GM23338 (cell line): Measurements from ENCODE around the gene CMIP. TPM values are rescaled to one million over a fixed set of nuclear protein-coding genes. Genes with fewer than 3 reads are reported as not detected.

Source experiments
- ATAC-seq: fragments of 200-7000 bp; cut with Tn5 transposase; 3 replicates; pipeline ENCODE4 v1.9.1; 2020
- DNase-seq: peaks from one replicate; pipeline ENCODE4 v3.0.0-alpha.2; 2015; ENCODE audit warnings: low spot score
- H2AFZ ChIP-seq: fragments of 200-600 bp; sonication (generic); 2 replicates; pipeline ENCODE4 v1.8.0; 2016; ENCODE audit warnings: antibody characterized with exemption, mild to moderate bottlenecking, moderate library complexity
- H3F3A ChIP-seq: fragments of 200-600 bp; sonication (generic); replicated peaks from 2 replicates; pipeline ENCODE4 v1.8.0; 2017; ENCODE audit warnings: antibody characterized with exemption, mixed run types, low read depth
- H3K27ac ChIP-seq: fragments of 200-600 bp; sonication (generic); 2 replicates; pipeline ENCODE4 v1.6.1; 2016; ENCODE audit warnings: low read depth
- H3K27me3 ChIP-seq: fragments of 200-600 bp; sonication (generic); 2 replicates; pipeline ENCODE4 v1.8.0; 2016; ENCODE audit warnings: mild to moderate bottlenecking, mixed run types, moderate library complexity; ENCODE audit not compliant: insufficient read depth
- H3K36me3 ChIP-seq: fragments of 200-600 bp; sonication (generic); 2 replicates; pipeline ENCODE4 v1.8.0; 2016; ENCODE audit warnings: mild to moderate bottlenecking; ENCODE audit not compliant: insufficient read depth
- H3K4me1 ChIP-seq: fragments of 200-600 bp; sonication (generic); 2 replicates; pipeline ENCODE4 v1.8.0; 2016; ENCODE audit warnings: mild to moderate bottlenecking, moderate library complexity; ENCODE audit not compliant: insufficient read depth
- H3K4me2 ChIP-seq: fragments of 200-600 bp; sonication (generic); 2 replicates; pipeline ENCODE4 v1.7.1; 2017; ENCODE audit warnings: mixed run types
- H3K4me3 ChIP-seq: fragments of 200-600 bp; sonication (generic); 2 replicates; pipeline ENCODE4 v1.6.1; 2016; ENCODE audit warnings: mixed run types
- H3K79me2 ChIP-seq: fragments of 200-600 bp; sonication (generic); replicated peaks from 2 replicates; pipeline ENCODE4 v1.8.0; 2017; ENCODE audit warnings: mild to moderate bottlenecking; ENCODE audit not compliant: insufficient read depth
- H3K9me2 ChIP-seq: fragments of 200-600 bp; sonication (generic); 2 replicates; pipeline ENCODE4 v1.8.0; 2017; ENCODE audit not compliant: insufficient read depth
- H4K20me1 ChIP-seq: fragments of 200-600 bp; sonication (generic); replicated peaks from 2 replicates; pipeline ENCODE4 v1.8.0; 2017; ENCODE audit warnings: mild to moderate bottlenecking; ENCODE audit not compliant: insufficient read depth
- H3K27ac Mint-ChIP-seq: 2 replicates; pipeline ENCODE4 v1.8.0; 2020; ENCODE audit warnings: inconsistent platforms, mild to moderate bottlenecking, moderate library complexity, mixed read lengths
- H3K27me3 Mint-ChIP-seq: 3 replicates; pipeline ENCODE4 v1.8.0; 2022; ENCODE audit warnings: low read depth, mild to moderate bottlenecking, moderate library complexity, mixed read lengths, inconsistent platforms; ENCODE audit not compliant: insufficient read depth, poor library complexity
- H3K36me3 Mint-ChIP-seq: 3 replicates; pipeline ENCODE4 v1.8.0; 2021; ENCODE audit warnings: low read depth, mild to moderate bottlenecking, inconsistent platforms, moderate library complexity, mixed read lengths
- H3K4me1 Mint-ChIP-seq: 3 replicates; pipeline ENCODE4 v1.8.0; 2020; ENCODE audit warnings: mild to moderate bottlenecking, inconsistent platforms, mixed read lengths
- H3K4me3 Mint-ChIP-seq: 3 replicates; pipeline ENCODE4 v1.8.0; 2021; ENCODE audit warnings: moderate library complexity, mild to moderate bottlenecking, inconsistent platforms, mixed read lengths
- H3K9me3 Mint-ChIP-seq: 3 replicates; pipeline ENCODE4 v1.8.0; 2020; ENCODE audit warnings: moderate library complexity, mild to moderate bottlenecking, inconsistent platforms, mixed read lengths
- CREB1 ChIP-seq: fragments of 250-450 bp; sonication (Bioruptor Pico); IDR thresholded peaks from 2 replicates; pipeline ENCODE4 v1.5.0; 2020; ENCODE audit warnings: low read depth, mild to moderate bottlenecking, moderate library complexity
- EZH2 ChIP-seq: fragments of 200-600 bp; sonication (generic); IDR thresholded peaks from one replicate; pipeline ENCODE4 v1.8.0; 2017; ENCODE audit warnings: antibody characterized with exemption, mild to moderate bottlenecking, low read depth; ENCODE audit not compliant: unreplicated experiment
- JUNB ChIP-seq: IDR thresholded peaks from one replicate; pipeline ENCODE4 v1.6.1; 2016; ENCODE audit warnings: antibody characterized with exemption; ENCODE audit not compliant: unreplicated experiment
- NANOG ChIP-seq: IDR thresholded peaks from 2 replicates; pipeline ENCODE4 v1.6.1; 2016; ENCODE audit warnings: antibody characterized with exemption, borderline replicate concordance
- POLR2AphosphoS5 ChIP-seq: IDR thresholded peaks from 2 replicates; pipeline ENCODE4 v1.6.1; 2016; ENCODE audit warnings: antibody characterized with exemption, low read depth
- REST ChIP-seq: IDR thresholded peaks from one replicate; pipeline ENCODE4 v1.6.1; 2018; ENCODE audit warnings: antibody characterized with exemption; ENCODE audit not compliant: unreplicated experiment
- ZNF114 ChIP-seq: fragments of 250-450 bp; sonication (Bioruptor Pico); IDR thresholded peaks from 2 replicates; pipeline ENCODE4 v1.5.0; 2020; ENCODE audit warnings: mild to moderate bottlenecking, moderate library complexity
- ZNF331 ChIP-seq: fragments of 250-450 bp; sonication (Bioruptor Pico); IDR thresholded peaks from 2 replicates; pipeline ENCODE4 v1.5.0; 2020; ENCODE audit warnings: low read depth, mild to moderate bottlenecking, moderate library complexity
- polyA plus RNA-seq: library from polyadenylated mRNA; unstranded; fragments of >200 nt; fragmentation: Nextera tagmentation; extraction: Ambion mirVana; gene quantifications from 2 replicates; pipeline ENCODE4 v1.2.1, GENCODE V29; 2016
- total RNA-seq: library from RNA; depleted of rRNA; stranded (reverse); fragments of >200 nt; shearing (Covaris generic); gene quantifications from 2 replicates; pipeline ENCODE4 v1.2.3, GENCODE V29; 2014
- TF ChIP-seq, protein P1 (sequence below), 2 experiments: fragments of 200-600 bp in 1 of 2; sonication (generic) in 1 of 2; conservative IDR thresholded peaks; 2 replicates each; pipeline versions ENCODE4 v1.5.1 to v1.6.1; 2016 to 2017; ENCODE audit warnings: antibody characterized with exemption in 2 of 2, low read depth in 2 of 2, mild to moderate bottlenecking in 2 of 2, moderate library complexity in 1 of 2
- TF ChIP-seq, protein P2 (sequence below): IDR thresholded peaks from 2 replicates; pipeline ENCODE4 v1.6.1; 2016; ENCODE audit warnings: antibody characterized with exemption

Gene CMIP
- total and polyA plus RNA-seq, 2 experiments from 2014 or later, result 9.5 to 62.3 TPM

DNA sequence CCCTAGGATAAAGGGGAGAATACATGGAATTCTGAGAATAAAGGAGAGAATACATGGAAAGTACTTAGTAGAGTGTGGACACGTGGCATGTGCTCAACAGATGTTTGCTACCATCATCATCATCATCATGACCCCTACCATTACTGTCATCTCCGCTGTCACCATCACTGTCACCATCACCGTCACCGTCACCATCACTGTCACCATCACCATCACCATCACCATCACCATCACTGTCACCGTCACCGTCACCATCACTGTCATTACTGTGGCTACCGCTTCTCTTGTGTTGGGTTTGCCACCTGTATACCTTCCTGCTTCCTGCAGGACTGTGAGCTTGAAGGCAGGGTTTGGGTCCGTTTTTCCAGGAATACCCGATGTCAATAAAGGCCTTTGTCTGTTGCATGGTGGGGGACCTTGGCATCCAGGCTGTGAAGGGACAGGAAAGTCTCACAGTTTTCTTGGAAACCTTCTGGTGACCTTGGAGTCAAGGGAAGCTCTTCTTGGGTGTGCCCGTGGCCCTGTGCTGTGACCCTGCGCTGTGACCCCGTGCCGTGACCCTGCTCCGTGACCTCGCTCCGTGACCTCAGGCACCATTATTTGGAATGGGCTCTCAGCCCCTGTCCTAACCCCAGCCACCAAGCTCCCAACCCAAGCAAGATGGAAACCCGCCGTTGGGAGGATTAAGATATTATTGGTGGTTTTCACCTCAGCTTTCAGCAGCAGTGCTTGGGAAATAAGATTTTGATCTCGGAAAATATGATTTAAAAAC, 14.4 kb downstream of the CMIP start (continued):
- TF ChIP-seq REST (no peak), CREB1 (no peak)
- TF ChIP-seq, protein P1, sequence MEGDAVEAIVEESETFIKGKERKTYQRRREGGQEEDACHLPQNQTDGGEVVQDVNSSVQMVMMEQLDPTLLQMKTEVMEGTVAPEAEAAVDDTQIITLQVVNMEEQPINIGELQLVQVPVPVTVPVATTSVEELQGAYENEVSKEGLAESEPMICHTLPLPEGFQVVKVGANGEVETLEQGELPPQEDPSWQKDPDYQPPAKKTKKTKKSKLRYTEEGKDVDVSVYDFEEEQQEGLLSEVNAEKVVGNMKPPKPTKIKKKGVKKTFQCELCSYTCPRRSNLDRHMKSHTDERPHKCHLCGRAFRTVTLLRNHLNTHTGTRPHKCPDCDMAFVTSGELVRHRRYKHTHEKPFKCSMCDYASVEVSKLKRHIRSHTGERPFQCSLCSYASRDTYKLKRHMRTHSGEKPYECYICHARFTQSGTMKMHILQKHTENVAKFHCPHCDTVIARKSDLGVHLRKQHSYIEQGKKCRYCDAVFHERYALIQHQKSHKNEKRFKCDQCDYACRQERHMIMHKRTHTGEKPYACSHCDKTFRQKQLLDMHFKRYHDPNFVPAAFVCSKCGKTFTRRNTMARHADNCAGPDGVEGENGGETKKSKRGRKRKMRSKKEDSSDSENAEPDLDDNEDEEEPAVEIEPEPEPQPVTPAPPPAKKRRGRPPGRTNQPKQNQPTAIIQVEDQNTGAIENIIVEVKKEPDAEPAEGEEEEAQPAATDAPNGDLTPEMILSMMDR (conservative IDR thresholded peaks at IDR 0.05; ENCODE audit: low read depth in 2 of 2), result no peak

GRCh38 chr16:81460075-81460474, 15.5 kb downstream of the CMIP start:
- Histone ChIP-seq H3K4me1 (peaks cover 14% of the 10 kb centered on the region; the same call in 1 of the 2 replicates), H3K4me3 (no peak overlapping the region), H3K4me2 (no peak overlapping the region), H3F3A (no peaks in the 10 kb centered on the region), H4K20me1 (peaks cover 49% of the 10 kb centered on the region), H3K79me2 (peaks cover 100% of the 10 kb centered on the region), H3K9me2 (no peaks in the 10 kb centered on the region), H3K36me3 (no peaks in the 10 kb centered on the region), H3K27me3 (no peaks in the 10 kb centered on the region), H3K27ac (no peak overlapping the region), H2AFZ (no peak overlapping the region)
- H3K36me3 Mint-ChIP-seq, result peaks cover 22% of the 10 kb centered on the region
- peaks cover 9% of the 10 kb centered on the region for H3K27me3 Mint-ChIP-seq
- ATAC-seq (no peak), DNase-seq (no peak)
- no peaks in the 10 kb centered on the region for H3K9me3 Mint-ChIP-seq
- H3K4me3 Mint-ChIP-seq, result no peak overlapping the region
- no peak overlapping the region for H3K27ac Mint-ChIP-seq
- H3K4me1 Mint-ChIP-seq, result peaks cover 31% of the 10 kb centered on the region
- TF ChIP-seq ZNF114 (CRISPR knock-in tag), result no peak
- TF ChIP-seq ZNF331 (CRISPR knock-in tag), result no peak
- no peak for TF ChIP-seq REST
- no peak for TF ChIP-seq CREB1
- TF ChIP-seq POLR2AphosphoS5, result no peak
- no peak for TF ChIP-seq JUNB
- TF ChIP-seq EZH2, result no peak
- TF ChIP-seq, protein P1 (conservative IDR thresholded peaks at IDR 0.05; ENCODE audit: low read depth in 2 of 2), result no peak
- TF ChIP-seq NANOG, result no peak
- TF ChIP-seq, protein P2, sequence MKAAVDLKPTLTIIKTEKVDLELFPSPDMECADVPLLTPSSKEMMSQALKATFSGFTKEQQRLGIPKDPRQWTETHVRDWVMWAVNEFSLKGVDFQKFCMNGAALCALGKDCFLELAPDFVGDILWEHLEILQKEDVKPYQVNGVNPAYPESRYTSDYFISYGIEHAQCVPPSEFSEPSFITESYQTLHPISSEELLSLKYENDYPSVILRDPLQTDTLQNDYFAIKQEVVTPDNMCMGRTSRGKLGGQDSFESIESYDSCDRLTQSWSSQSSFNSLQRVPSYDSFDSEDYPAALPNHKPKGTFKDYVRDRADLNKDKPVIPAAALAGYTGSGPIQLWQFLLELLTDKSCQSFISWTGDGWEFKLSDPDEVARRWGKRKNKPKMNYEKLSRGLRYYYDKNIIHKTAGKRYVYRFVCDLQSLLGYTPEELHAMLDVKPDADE, result no peak
